Measurements from ENCODE around the gene SLC10A1.

DNA sequence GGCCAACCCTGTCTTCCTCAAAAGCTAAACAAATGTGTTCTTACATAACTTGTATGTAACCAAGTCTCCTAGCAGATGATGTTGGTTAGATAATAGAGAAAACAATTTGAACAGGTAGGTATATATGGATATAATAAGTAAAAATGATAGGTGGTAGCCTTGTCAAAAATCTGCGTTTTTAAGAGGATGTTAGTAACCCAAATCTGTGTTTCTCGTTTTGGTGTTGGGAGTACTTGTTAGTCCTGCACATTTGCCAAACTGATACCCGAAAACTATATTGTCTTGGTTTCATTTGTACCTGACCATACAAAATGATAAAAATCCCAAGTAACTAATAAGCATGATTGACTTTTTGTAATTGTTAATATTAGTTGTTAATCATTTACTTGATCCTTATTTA, 22.0 kb downstream of the SLC10A1 start:
- TF ChIP-seq, protein P1, sequence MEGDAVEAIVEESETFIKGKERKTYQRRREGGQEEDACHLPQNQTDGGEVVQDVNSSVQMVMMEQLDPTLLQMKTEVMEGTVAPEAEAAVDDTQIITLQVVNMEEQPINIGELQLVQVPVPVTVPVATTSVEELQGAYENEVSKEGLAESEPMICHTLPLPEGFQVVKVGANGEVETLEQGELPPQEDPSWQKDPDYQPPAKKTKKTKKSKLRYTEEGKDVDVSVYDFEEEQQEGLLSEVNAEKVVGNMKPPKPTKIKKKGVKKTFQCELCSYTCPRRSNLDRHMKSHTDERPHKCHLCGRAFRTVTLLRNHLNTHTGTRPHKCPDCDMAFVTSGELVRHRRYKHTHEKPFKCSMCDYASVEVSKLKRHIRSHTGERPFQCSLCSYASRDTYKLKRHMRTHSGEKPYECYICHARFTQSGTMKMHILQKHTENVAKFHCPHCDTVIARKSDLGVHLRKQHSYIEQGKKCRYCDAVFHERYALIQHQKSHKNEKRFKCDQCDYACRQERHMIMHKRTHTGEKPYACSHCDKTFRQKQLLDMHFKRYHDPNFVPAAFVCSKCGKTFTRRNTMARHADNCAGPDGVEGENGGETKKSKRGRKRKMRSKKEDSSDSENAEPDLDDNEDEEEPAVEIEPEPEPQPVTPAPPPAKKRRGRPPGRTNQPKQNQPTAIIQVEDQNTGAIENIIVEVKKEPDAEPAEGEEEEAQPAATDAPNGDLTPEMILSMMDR (conservative IDR thresholded peaks at IDR 0.05) = no peak
- no peak for TF ChIP-seq ZFX (IDR thresholded peaks at IDR 0.05)

Data from C4-2B (cell line).